HUES64 (cell line): Measurements from ENCODE around the gene GAK.
"Not testable (repeated sequence)": the region's sequence is repeated elsewhere in the genome, so short reads cannot be mapped to it uniquely, and the experiment has no call there.

Experiments used
- H3K27ac ChIP-seq: 2 replicates; pipeline ENCODE4 v1.7.0; 2013; ENCODE audit warnings: low read depth, low read length, inconsistent platforms
- H3K27me3 ChIP-seq: 2 replicates; pipeline ENCODE4 v1.6.1; 2013; ENCODE audit warnings: mild to moderate bottlenecking, low read length; ENCODE audit not compliant: insufficient read depth
- H3K36me3 ChIP-seq: 2 replicates; pipeline ENCODE4 v1.6.1; 2013; ENCODE audit warnings: mild to moderate bottlenecking, low read length; ENCODE audit not compliant: insufficient read depth
- H3K4me1 ChIP-seq: 2 replicates; pipeline ENCODE4 v1.6.1; 2013; ENCODE audit warnings: mild to moderate bottlenecking, low read length, moderate library complexity; ENCODE audit not compliant: insufficient read depth
- H3K4me3 ChIP-seq: 2 replicates; pipeline ENCODE4 v1.5.1; 2013; ENCODE audit warnings: mild to moderate bottlenecking, low read length, moderate library complexity
- H3K9ac ChIP-seq: 2 replicates; pipeline ENCODE4 v1.6.1; 2013; ENCODE audit warnings: mild to moderate bottlenecking, low read depth, low read length
- H3K9me3 ChIP-seq: 2 replicates; pipeline ENCODE4 v1.6.1; 2013; ENCODE audit warnings: low read depth, low read length; ENCODE audit not compliant: insufficient read depth
- WGBS: fragments of 150-250, 120-280 bp; methylation state at CpG from one replicate; pipeline ENCODE4 v1.1.7; 2013; ENCODE audit warnings: missing lambda C conversion rate; 5-methylcytosine and 5-hydroxymethylcytosine counted together

The GAK gene

DNA sequence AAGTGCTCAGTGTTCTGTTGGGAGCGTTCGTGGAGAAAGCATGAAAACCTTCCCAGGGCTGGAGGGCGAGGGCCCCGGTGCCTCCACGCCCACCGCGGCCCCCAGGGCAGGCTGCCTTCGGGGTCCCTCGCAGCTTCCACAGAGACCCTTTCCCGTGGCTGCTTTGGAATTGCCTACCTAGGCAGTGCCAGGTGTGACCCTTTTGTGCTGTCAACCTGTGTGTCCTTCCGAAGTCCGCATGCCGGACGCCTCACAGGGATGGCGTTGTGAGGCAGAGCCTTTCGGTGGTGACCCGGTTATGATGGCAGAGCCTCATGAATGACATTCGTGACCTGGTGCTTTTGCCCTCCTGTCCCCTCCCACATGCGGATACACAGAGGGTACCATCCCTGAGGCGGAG lies 17.5 kb upstream of the GAK start:
- peaks cover 10% of the 10 kb centered on the region; the same call in 1 of the 2 replicates for H3K4me1 ChIP-seq
- H3K9me3 ChIP-seq, result no peaks in the 10 kb centered on the region
- H3K36me3 ChIP-seq, result no peaks in the 10 kb centered on the region
- H3K27me3 ChIP-seq, result peaks cover 2% of the 10 kb centered on the region; the same call in 1 of the 2 replicates
- no peak overlapping the region for H3K4me3 ChIP-seq
- WGBS, result 91% methylated on average over 20 of the region's 20 CpGs
- H3K27ac ChIP-seq, result no peak overlapping the region
- H3K9ac ChIP-seq, result no peak overlapping the region

- WGBS, result 87% methylated on average over 13 of the region's 13 CpGs
- no peaks in the 10 kb centered on the region for H3K36me3 ChIP-seq
- H3K9me3 ChIP-seq, result no peaks in the 10 kb centered on the region
- no peak overlapping the region for H3K9ac ChIP-seq
- H3K27ac ChIP-seq, result no peak overlapping the region
- H3K27me3 ChIP-seq, result peaks cover 2% of the 10 kb centered on the region; the same call in 1 of the 2 replicates
- H3K4me1 ChIP-seq, result peaks cover 10% of the 10 kb centered on the region; the same call in 1 of the 2 replicates
- H3K4me3 ChIP-seq, result no peak overlapping the region
Measured at GRCh38 chr4:948936-949300, 16.8 kb upstream of the GAK start.

- Histone ChIP-seq H3K27me3 (peaks cover 2% of the 10 kb centered on the region; the same call in 1 of the 2 replicates), H3K9ac (no peak overlapping the region)
Measured at GRCh38 chr4:948101-948935, 16.2 kb upstream of the GAK start.

DNA sequence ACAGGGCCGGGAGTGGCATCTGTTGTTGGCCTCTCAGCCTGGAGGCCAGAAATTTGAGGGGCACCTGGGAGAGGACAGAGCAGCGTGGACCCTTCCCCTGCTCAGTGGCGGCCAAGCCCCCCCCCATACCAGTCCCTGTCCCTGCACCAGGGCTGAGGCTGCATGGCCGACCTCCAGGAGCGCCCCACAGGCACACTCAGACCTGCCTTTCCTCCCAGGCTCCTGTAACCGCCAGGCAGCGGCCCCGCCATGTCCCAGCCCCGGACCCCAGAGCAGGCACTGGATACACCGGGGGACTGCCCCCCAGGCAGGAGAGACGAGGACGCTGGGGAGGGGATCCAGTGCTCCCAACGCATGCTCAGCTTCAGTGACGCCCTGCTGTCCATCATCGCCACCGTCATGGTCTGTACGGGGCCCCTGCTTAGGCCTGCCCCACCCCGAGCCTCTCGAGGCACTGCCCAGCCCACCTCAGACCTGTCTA lies 15.4 kb upstream of the GAK start:
- H3K36me3 ChIP-seq, result no peaks in the 10 kb centered on the region
- WGBS, result 93% methylated on average over 19 of the region's 19 CpGs
- peaks cover 10% of the 10 kb centered on the region; the same call in 1 of the 2 replicates for H3K4me1 ChIP-seq
- H3K9me3 ChIP-seq, result no peaks in the 10 kb centered on the region
- H3K9ac ChIP-seq, result no peak overlapping the region
- H3K27me3 ChIP-seq, result peaks cover 2% of the 10 kb centered on the region; the same call in 1 of the 2 replicates
- H3K4me3 ChIP-seq, result no peak overlapping the region
- no peak overlapping the region for H3K27ac ChIP-seq

More at GRCh38 chr4:948101-948935, 16.2 kb upstream of the GAK start:
- WGBS, result 84% methylated on average over 33 of the region's 33 CpGs
- H3K27ac ChIP-seq, result no peak overlapping the region
- peaks cover 10% of the 10 kb centered on the region; the same call in 1 of the 2 replicates for H3K4me1 ChIP-seq
- H3K9me3 ChIP-seq, result no peaks in the 10 kb centered on the region
- no peaks in the 10 kb centered on the region for H3K36me3 ChIP-seq
- H3K4me3 ChIP-seq, result no peak overlapping the region

- Histone ChIP-seq H3K4me3 (no peak overlapping the region), H3K9me3 (no peaks in the 10 kb centered on the region), H3K36me3 (no peaks in the 10 kb centered on the region), H3K27me3 (peaks cover 2% of the 10 kb centered on the region; the same call in 1 of the 2 replicates), H3K9ac (no peak overlapping the region), H3K27ac (no peak overlapping the region), H3K4me1 (peaks cover 10% of the 10 kb centered on the region; the same call in 1 of the 2 replicates)
- WGBS, result 92% methylated on average over 62 of the region's 62 CpGs
Measured at GRCh38 chr4:946517-947471, 14.7 kb upstream of the GAK start.

DNA sequence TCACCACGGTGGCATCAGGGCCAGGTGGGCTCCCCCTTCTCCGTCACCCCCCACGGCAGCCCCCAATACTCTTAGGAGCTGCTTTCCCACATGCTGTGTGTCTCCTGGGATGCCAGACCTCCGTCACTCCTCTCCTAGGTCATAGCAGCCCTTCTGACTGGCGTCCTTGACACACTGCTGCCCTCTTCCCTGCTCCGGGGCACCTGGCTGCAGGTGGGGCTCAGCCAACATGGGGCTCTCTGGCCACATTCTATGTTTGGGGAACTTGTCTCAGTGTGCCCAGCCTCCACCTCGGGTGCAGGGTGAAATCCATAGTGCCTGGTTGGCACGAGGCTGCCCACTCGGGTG lies 14.0 kb upstream of the GAK start:
- WGBS, result 80% methylated on average over 9 of the region's 9 CpGs
- H3K36me3 ChIP-seq, result no peaks in the 10 kb centered on the region
- H3K27me3 ChIP-seq, result peaks cover 2% of the 10 kb centered on the region; the same call in 1 of the 2 replicates
- H3K9me3 ChIP-seq, result no peaks in the 10 kb centered on the region
- no peak overlapping the region for H3K9ac ChIP-seq
- no peak overlapping the region for H3K27ac ChIP-seq
- peak overlapping the region; percentile 40; the same call in 1 of the 2 replicates for H3K4me3 ChIP-seq
- H3K4me1 ChIP-seq, result peaks cover 10% of the 10 kb centered on the region; the same call in 1 of the 2 replicates

- 29% methylated on average over 28 of the region's 28 CpGs for WGBS
Measured at GRCh38 chr4:945274-946102, 13.4 kb upstream of the GAK start.

DNA sequence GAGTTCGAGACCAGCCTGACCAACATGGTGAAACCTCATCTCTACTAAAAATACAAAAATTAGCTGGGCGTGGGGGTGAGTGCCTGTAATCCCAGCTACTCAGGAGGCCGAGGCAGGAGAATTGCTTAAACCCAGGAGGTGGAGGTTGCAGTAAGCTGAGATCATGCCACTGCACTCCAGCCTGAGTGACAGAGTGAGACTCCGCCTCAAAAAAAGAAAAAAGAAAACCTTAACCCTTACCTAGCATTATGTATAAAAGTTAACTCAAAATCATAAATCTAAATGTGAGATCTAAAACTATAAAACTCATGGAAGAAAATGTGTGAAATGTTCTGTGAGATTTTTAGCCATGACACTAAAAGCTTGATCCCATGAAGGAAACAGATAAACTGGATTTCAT lies 7.4 kb upstream of the GAK start:
- H3K4me1 ChIP-seq, H3K9me3 ChIP-seq, H3K27ac ChIP-seq, H3K27me3 ChIP-seq, H3K9ac ChIP-seq, H3K4me3 ChIP-seq, H3K36me3 ChIP-seq: not testable (repeated sequence)
- WGBS, result 88% methylated on average over 2 of the region's 4 CpGs

More at GRCh38 chr4:945274-946102, 13.4 kb upstream of the GAK start:
- Histone ChIP-seq H3K4me1 (peaks cover 10% of the 10 kb centered on the region; the same call in 1 of the 2 replicates), H3K27me3 (peaks cover 2% of the 10 kb centered on the region; the same call in 1 of the 2 replicates), H3K27ac (no peak overlapping the region), H3K9ac (peak overlapping the region; percentile 1; the same call in 1 of the 2 replicates), H3K36me3 (no peaks in the 10 kb centered on the region), H3K4me3 (peak overlapping the region; percentile 40), H3K9me3 (no peaks in the 10 kb centered on the region)

DNA sequence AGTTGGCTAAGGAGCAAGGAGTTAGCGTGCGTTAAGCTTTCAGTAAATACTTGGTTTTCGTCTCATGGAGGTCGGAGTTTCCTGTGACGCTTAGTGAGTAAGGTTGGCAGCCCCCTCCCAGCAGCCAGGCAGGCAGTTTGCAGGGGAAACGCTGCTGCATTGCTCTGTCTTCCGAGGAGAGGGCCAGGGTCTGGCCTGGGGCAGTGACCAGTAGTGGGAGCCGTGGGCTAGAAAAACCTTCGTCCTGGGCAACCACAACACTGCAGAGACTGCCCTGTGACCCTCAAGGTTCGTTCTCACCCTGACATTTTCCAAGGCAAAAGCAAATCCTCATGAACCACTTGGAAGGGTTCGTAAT lies 576 bp upstream of the GAK start:
- Histone ChIP-seq H3K36me3 (no peaks in the 10 kb centered on the region), H3K27ac (peak overlapping the region; percentile 12; the same call in 1 of the 2 replicates)
- WGBS, result 8% methylated on average over 11 of the region's 11 CpGs

More for the DNA sequence above, 576 bp upstream of the GAK start:
- Histone ChIP-seq H3K4me1 (no peaks in the 10 kb centered on the region; the same call in 1 of the 2 replicates), H3K27me3 (peaks cover 4% of the 10 kb centered on the region; the same call in 1 of the 2 replicates), H3K9ac (peak overlapping the region; percentile 72), H3K4me3 (peak overlapping the region; percentile 92), H3K9me3 (no peaks in the 10 kb centered on the region)
